Activated naive CD8-positive, alpha-beta T cell (primary cell): ENCODE data around the gene CDX1.

Experiments used
- H3K27ac Mint-ChIP-seq: one replicate; pipeline ENCODE4 v1.8.0; 2021; ENCODE audit warnings: mixed read lengths
- H3K27me3 Mint-ChIP-seq: one replicate; pipeline ENCODE4 v1.8.0; 2021; ENCODE audit warnings: mixed read lengths
- H3K36me3 Mint-ChIP-seq: one replicate; pipeline ENCODE4 v1.8.0; 2021; ENCODE audit warnings: mixed read lengths
- H3K4me1 Mint-ChIP-seq: one replicate; pipeline ENCODE4 v1.8.0; 2021; ENCODE audit warnings: low read depth, mixed read lengths
- H3K4me3 Mint-ChIP-seq: one replicate; pipeline ENCODE4 v1.8.0; 2021; ENCODE audit warnings: mild to moderate bottlenecking, mixed read lengths
- H3K9me3 Mint-ChIP-seq: one replicate; pipeline ENCODE4 v1.8.0; 2021; ENCODE audit warnings: low read depth, mixed read lengths

Gene CDX1

DNA sequence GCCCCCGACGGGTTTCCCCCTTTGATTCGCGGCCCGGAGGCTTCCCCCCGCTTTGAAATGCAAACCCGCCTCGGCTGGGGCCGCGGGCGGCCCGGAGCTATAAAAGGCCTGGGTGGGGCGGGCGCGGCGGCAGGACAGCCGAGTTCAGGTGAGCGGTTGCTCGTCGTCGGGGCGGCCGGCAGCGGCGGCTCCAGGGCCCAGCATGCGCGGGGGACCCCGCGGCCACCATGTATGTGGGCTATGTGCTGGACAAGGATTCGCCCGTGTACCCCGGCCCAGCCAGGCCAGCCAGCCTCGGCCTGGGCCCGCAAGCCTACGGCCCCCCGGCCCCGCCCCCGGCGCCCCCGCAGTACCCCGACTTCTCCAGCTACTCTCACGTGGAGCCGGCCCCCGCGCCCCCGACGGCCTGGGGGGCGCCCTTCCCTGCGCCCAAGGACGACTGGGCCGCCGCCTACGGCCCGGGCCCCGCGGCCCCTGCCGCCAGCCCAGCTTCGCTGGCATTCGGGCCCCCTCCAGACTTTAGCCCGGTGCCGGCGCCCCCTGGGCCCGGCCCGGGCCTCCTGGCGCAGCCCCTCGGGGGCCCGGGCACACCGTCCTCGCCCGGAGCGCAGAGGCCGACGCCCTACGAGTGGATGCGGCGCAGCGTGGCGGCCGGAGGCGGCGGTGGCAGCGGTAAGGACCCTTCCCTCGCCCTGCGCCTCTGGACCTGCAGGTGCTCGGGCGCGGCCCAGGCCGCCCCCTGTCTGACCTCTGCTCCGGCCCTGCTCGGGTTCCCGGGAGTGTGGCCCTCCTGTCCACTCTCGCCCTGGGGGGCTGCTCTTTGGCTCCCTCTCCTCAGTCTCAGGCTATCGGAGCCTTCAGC, at the start of gene CDX1:
CDX1 (plus strand) TSS at position 129 of the 862 bp plus-strand sequence; CDS start at position 228, 99 bp downstream.
- no peaks in the 10 kb centered on the region for H3K36me3 Mint-ChIP-seq
- H3K27me3 Mint-ChIP-seq, result peaks cover 24% of the 10 kb centered on the region
- no peaks in the 10 kb centered on the region for H3K9me3 Mint-ChIP-seq
- H3K27ac Mint-ChIP-seq, result no peak within 1 kb of the TSS
- no peak within 1 kb of the TSS for H3K4me3 Mint-ChIP-seq
- H3K4me1 Mint-ChIP-seq, result peaks cover 3% of the 10 kb centered on the region

DNA sequence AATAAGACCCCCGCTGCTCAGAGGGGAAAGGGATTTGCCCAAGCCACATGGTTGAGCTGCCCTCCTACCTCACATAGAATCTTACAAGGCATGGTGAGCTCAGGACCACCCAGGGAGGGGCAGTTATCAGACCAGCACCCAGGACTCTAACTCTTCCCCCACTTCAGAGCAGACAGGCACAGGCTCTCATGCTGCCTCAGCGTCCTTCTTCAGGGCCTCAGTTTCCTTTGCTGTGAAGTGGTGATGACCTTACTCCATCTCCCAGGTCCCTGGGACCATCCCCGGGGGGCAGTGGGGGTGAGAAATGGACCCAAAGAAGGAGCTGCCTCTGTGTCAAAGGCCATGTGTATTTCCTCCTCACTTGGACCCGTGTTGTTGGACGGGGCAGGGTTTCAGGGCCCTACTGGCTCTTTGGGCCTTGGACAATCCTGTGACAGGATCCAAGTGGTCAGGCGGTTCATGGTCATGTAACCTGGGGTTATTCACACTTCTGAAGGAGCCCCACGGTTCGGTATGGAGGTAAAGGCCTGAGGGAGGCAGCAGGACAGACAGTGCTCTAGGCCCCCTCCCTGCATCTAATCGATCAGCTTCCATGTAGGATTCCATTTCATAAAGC, 48.5 kb upstream of the CDX1 start:
- Mint-ChIP-seq H3K27ac (no peak overlapping the region), H3K36me3 (no peaks in the 10 kb centered on the region), H3K4me1 (no peaks in the 10 kb centered on the region), H3K4me3 (no peak overlapping the region), H3K27me3 (no peaks in the 10 kb centered on the region), H3K9me3 (no peaks in the 10 kb centered on the region)

GRCh38 chr5:150118561-150119229, 47.9 kb upstream of the CDX1 start:
- H3K36me3 Mint-ChIP-seq, result no peaks in the 10 kb centered on the region
- no peaks in the 10 kb centered on the region for H3K9me3 Mint-ChIP-seq
- H3K27ac Mint-ChIP-seq, result no peak overlapping the region
- no peak overlapping the region for H3K4me3 Mint-ChIP-seq
- H3K4me1 Mint-ChIP-seq, result no peaks in the 10 kb centered on the region
- no peaks in the 10 kb centered on the region for H3K27me3 Mint-ChIP-seq

DNA sequence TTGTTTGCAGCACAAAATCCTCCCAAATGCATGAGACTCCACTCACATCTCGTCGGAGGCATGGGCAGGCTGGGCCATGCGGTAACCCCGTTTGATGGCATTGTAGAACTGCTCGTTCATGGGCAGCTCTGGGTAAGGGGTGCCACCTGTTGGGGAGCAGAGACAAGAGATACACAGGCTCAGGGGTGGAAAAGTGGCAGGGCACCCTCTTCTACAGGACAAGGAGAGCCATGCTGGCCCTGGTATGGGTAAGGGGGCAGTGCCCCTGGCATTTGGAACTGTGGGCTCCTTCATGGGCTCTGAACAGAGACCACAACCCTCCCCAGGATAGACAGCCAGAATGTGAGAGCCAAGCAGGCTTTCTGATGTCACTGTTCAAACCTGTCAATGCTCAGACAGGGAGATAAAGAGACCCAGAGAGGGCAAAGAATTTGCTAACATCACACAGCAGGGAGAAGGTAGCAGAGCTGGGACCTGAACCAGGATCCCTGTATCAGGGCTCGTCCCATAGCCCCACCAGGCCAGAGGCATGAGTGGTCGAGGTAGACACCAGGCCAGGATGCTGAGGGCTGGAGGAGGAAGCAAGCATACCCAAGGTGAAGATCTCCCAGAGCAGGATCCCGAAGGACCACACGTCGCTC, 47.0 kb upstream of the CDX1 start:
- no peaks in the 10 kb centered on the region for H3K36me3 Mint-ChIP-seq
- no peak overlapping the region for H3K27ac Mint-ChIP-seq
- H3K4me1 Mint-ChIP-seq, result no peaks in the 10 kb centered on the region
- no peaks in the 10 kb centered on the region for H3K9me3 Mint-ChIP-seq
- no peak overlapping the region for H3K4me3 Mint-ChIP-seq
- H3K27me3 Mint-ChIP-seq, result no peaks in the 10 kb centered on the region

DNA sequence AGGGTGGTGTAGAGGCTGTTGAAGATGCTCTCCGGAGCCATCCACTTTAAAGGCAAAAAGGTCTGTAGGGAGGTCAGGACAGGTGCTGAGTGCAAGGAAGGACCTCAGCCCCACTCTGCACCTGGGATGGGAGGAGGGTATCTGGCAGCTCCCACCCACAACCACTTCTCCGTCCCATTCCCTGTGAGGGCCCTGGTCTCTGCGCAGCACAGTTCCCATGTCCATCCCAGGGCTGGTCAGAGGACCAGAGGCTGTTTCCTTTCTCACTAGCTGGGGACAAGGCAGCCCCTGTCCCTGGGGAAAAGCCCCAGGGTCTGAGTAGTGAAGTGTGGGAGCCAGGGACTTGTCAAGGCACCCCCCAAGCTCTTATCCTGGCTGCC, 46.5 kb upstream of the CDX1 start:
- H3K36me3 Mint-ChIP-seq, result no peaks in the 10 kb centered on the region
- no peaks in the 10 kb centered on the region for H3K27me3 Mint-ChIP-seq
- no peak overlapping the region for H3K27ac Mint-ChIP-seq
- no peak overlapping the region for H3K4me3 Mint-ChIP-seq
- H3K9me3 Mint-ChIP-seq, result no peaks in the 10 kb centered on the region
- H3K4me1 Mint-ChIP-seq, result no peaks in the 10 kb centered on the region

GRCh38 chr5:150120617-150121447, 45.7 kb upstream of the CDX1 start:
- H3K9me3 Mint-ChIP-seq, result no peaks in the 10 kb centered on the region
- H3K36me3 Mint-ChIP-seq, result no peaks in the 10 kb centered on the region
- no peaks in the 10 kb centered on the region for H3K4me1 Mint-ChIP-seq
- no peak overlapping the region for H3K27ac Mint-ChIP-seq
- no peaks in the 10 kb centered on the region for H3K27me3 Mint-ChIP-seq
- H3K4me3 Mint-ChIP-seq, result no peak overlapping the region

DNA sequence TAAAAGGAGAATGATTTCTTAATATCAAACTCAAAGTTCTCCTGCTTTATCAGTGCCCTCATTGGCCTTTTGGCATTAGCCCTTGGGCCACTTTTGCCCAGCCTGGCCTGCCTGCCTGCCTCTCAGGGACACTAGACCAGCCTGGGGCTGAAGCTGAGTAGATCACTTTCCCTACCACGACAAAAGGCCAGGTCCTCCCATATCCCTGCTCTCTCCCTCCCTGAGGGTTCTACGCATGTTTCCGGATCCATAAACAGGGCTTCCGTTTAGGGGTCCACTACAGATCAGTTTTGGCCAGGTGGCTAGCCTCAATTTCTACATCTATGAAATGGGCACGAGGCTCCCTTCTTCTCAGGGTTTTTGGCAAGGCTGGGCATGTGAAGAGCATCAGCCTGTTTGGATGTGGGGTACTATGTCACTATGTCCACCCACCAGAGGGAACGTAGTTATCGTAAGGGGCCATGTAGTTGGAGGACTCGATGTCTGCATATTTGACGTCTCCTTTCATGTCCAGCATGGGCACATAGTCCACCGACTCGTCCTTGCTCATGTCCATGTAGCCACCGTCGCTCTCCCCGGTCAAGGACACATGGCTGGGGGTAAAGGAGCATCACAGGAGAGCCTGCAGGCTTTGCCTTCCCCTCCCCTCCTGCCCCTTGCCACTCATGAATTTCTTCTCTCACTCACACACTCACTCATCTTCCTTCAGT, 45.0 kb upstream of the CDX1 start:
- H3K36me3 Mint-ChIP-seq, result no peaks in the 10 kb centered on the region
- H3K27me3 Mint-ChIP-seq, result no peaks in the 10 kb centered on the region
- H3K4me1 Mint-ChIP-seq, result no peaks in the 10 kb centered on the region
- no peak overlapping the region for H3K27ac Mint-ChIP-seq
- H3K4me3 Mint-ChIP-seq, result no peak overlapping the region
- H3K9me3 Mint-ChIP-seq, result no peaks in the 10 kb centered on the region

DNA sequence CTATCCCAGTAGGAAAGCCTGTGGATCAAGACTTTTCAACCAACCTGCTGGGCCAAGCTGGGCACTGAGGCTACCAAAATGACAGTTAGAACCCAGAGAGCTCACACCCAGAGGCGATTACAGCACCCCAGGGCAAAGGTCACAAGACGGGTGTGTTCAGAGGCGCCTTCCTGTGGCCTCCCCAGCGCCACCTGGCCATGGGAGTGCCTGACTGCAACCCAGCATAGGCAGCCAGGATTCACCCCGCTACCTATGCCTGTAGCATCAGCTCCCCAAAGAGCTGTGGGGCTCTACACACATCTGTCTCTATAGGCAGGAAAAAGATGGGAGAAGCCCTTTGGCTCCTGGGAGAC, 44.4 kb upstream of the CDX1 start:
- no peaks in the 10 kb centered on the region for H3K4me1 Mint-ChIP-seq
- H3K9me3 Mint-ChIP-seq, result no peaks in the 10 kb centered on the region
- no peaks in the 10 kb centered on the region for H3K36me3 Mint-ChIP-seq
- no peak overlapping the region for H3K4me3 Mint-ChIP-seq
- no peak overlapping the region for H3K27ac Mint-ChIP-seq
- no peaks in the 10 kb centered on the region for H3K27me3 Mint-ChIP-seq

DNA sequence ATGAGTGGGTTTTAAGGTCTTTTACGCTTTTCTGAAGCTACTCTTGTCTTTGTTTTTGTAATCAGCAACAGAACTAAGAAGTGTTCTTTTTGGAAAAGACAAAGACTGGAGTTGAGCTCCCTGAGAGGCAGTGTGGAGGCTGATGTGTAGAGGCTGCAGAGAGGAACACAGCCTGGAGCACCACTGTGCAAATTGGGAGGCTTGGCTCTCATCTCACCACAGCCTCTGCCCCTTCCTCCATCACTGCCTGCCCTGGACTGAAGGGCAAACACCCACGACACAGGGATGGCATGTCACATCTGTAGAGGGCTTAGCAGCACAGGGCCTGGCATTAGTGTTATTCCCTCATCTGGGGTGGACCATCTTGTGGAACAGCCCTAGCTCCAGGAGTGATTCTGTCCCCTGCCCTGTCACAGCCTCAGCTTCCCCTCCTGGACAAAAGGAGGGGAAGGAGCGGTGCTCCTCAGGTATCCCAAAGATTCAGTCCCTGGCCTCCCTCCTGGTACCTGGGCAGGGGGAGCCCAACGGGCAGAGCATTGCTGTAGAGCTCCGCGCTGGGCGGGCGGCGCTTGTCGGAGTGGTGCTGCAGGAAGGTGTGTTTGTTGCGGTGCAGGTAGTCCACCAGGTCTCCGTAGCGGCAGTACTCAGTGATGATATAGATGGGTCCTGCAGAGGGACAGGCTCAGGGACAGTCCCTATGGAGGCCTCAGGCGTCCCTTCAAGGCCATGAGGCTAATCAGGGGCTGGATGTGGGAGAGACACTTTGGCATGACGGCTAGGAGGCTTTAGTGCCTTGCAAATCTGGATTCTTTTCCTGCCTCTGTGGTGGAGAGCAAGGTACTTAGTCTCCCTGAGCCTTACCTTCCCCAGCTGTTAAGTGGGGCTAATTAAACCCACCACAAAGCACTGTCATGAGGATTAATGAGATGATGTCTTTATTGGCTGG, 43.8 kb upstream of the CDX1 start:
- no peaks in the 10 kb centered on the region for H3K9me3 Mint-ChIP-seq

GRCh38 chr5:150123542-150123941, 43.0 kb upstream of the CDX1 start:
- H3K9me3 Mint-ChIP-seq, result no peaks in the 10 kb centered on the region
- no peaks in the 10 kb centered on the region for H3K4me1 Mint-ChIP-seq
- H3K27me3 Mint-ChIP-seq, result no peaks in the 10 kb centered on the region
- no peaks in the 10 kb centered on the region for H3K36me3 Mint-ChIP-seq
- no peak overlapping the region for H3K4me3 Mint-ChIP-seq
- H3K27ac Mint-ChIP-seq, result no peak overlapping the region

More for the DNA sequence above, 43.8 kb upstream of the CDX1 start:
- H3K4me3 Mint-ChIP-seq, result no peak overlapping the region
- H3K27ac Mint-ChIP-seq, result no peak overlapping the region
- H3K27me3 Mint-ChIP-seq, result no peaks in the 10 kb centered on the region
- H3K36me3 Mint-ChIP-seq, result no peaks in the 10 kb centered on the region
- no peaks in the 10 kb centered on the region for H3K4me1 Mint-ChIP-seq

GRCh38 chr5:150124111-150124557, 42.4 kb upstream of the CDX1 start:
- Mint-ChIP-seq H3K36me3 (no peaks in the 10 kb centered on the region), H3K27me3 (no peaks in the 10 kb centered on the region), H3K4me3 (no peak overlapping the region), H3K9me3 (no peaks in the 10 kb centered on the region), H3K27ac (no peak overlapping the region), H3K4me1 (no peaks in the 10 kb centered on the region)

- H3K4me1 Mint-ChIP-seq, result no peaks in the 10 kb centered on the region
- no peaks in the 10 kb centered on the region for H3K36me3 Mint-ChIP-seq
- H3K4me3 Mint-ChIP-seq, result no peak overlapping the region
- H3K9me3 Mint-ChIP-seq, result no peaks in the 10 kb centered on the region
- H3K27ac Mint-ChIP-seq, result no peak overlapping the region
- H3K27me3 Mint-ChIP-seq, result no peaks in the 10 kb centered on the region
These were observed 42.0 kb upstream of the CDX1 start for GRCh38 chr5:150124596-150124995.

DNA sequence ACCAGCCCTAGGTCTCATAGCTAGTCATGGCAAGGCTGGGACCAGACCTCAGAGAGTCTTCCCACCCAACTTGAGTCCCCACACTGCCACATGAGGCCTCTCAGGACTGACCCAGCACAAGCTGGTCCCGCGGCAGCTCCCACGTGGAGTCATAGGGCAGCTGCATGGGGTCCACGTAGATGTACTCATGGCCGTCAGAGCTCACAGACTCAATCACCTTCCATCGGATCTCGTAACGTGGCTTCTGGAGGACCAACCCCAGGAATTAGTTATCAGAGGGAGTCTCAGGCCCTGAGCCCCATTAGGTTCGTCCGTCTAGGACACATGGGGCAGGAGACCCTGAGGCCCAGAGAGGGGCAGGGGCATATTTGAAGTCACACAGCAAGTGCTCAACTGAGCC, 41.2 kb upstream of the CDX1 start:
- H3K9me3 Mint-ChIP-seq, result no peaks in the 10 kb centered on the region
- no peaks in the 10 kb centered on the region for H3K4me1 Mint-ChIP-seq
- H3K36me3 Mint-ChIP-seq, result no peaks in the 10 kb centered on the region
- H3K27me3 Mint-ChIP-seq, result no peaks in the 10 kb centered on the region
- no peak overlapping the region for H3K27ac Mint-ChIP-seq
- no peak overlapping the region for H3K4me3 Mint-ChIP-seq
